NCI-H1694 treated with DMSO at 0.1 percent for 48 hours (cell line): Measurements from ENCODE around the gene TRMT10C.
A peak's percentile ranks its signal among the peaks of the same experiment; 100 is the strongest.
"Not testable (repeated sequence)": the region's sequence is repeated elsewhere in the genome, so short reads cannot be mapped to it uniquely, and the experiment has no call there.

Experiments
- DNase-seq: peaks from one replicate; lab custom pipeline; 2025; lab: John Stamatoyannopoulos, UW

TRMT10C gene

DNA sequence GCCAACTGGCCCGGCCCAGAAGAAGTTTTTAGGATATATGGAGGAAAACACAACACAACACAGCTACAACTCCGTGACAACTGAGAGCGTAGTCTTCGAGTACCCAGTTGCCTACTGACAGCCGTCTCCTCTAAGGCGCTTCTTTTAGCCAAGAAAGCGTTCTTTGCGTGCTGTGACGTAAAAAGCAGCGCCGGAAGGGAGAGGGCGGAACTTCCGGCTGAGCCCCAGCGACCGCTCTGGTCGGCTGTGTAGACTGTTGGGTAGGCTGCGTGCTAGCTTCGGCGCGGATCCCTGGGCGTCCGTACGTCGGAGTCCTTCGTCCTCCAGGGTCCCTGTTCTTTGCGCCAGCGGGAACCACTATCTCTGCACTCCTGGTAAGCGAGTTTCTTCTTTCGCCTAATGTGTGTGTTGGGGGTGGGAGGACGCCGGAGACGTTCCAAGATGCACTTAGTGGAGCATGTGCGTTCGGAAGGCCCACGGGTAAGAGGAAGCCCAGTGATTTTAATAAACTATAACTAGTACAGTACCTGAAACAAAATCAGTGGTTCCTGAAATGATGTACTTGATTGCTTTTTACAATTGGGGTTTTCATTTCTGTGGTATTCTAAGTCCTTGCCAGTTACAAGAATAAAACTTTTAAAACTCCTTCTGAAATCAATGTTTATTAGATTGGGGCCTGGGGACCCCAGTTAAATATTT, at the start of gene TRMT10C:
TSS of gene TRMT10C (plus strand) at position 239 of the 699 bp plus-strand sequence. CDS start 2,914 bp downstream, outside the sequence.
- peak; percentile 82 for DNase-seq

DNA sequence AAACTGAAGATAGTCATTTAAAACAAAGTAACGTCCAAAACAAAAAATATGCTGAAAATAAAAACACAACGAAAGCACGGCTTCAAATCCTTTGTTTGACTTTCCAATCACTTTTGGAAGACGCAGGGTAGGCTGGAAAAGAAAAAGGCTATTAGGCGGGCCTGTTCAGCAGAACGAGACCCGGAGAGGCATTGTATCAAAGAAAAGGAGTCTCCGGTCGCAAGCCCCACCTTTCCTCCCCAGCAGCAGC, 49.3 kb upstream of the TRMT10C start:
- DNase-seq = no peak

DNA sequence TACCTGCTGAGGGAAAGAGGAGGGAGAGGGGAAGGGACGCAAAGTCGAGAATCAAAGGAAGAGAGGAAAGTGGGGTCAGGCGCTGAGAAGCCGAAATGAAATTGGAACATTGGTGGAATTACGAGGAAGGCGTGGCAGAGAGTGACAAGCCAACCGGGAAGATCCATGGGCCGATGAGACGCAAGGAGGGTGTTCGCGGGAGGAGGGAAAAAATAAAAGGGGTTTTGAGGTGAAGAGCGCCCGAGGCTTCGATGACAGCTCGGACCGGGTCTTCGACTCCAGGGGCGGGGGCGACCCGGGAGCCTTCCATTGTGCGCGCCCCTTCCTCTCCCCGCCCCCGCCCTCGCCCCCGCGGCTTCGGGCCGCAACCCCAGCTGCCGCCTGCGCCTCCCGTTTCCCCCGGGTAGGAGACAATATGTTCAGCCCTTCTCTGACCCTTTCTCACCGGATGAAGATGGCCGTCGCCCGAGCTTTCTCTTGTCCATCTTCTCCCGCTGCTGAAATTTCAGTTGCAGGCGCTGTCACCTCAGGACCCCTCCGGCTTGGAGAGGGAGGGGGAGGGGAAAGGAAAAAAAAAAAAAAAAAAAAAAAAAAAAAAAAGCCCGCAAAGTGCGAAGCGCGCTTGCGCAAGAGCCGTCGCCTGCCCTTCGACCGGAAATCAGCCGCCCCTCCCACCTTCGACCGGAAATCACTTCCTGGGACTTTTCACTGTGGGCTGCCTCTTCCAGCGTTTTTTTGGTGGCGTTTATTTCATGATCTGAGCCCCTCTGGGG, 48.8 kb upstream of the TRMT10C start, which contains the start of gene SENP7:
TSS of gene SENP7 (minus strand) at position 567 of the 773 bp plus-strand sequence. CDS start at position 485, 82 bp downstream.
- DNase-seq = peak; percentile 78

DNA sequence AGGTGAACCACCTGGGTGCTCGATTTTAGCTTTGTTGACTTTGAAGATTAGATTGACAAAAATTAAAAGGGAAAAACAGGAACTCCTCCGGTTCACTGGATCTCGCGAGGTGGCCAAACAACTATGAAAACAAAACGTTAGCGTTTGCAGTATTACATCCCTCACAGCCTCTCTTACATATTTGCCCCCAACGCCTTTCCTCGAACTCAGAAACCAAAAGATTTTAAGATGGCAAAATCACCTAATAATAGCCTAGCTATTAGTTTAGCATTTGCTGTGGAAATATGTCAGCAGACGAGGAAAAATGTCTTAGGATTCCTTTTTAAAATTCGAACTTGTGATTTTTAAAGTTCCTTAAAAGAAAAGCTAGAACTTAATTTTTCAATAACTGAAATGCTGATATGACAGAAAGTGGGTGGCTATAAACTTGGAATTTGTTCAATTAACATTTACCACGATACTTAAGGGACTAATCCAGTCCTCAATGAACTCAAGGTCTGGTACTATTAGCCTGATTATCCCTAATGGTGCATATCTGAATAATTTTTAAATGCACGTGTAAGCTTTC, 48.2 kb upstream of the TRMT10C start:
- DNase-seq = peak; percentile 78

DNA sequence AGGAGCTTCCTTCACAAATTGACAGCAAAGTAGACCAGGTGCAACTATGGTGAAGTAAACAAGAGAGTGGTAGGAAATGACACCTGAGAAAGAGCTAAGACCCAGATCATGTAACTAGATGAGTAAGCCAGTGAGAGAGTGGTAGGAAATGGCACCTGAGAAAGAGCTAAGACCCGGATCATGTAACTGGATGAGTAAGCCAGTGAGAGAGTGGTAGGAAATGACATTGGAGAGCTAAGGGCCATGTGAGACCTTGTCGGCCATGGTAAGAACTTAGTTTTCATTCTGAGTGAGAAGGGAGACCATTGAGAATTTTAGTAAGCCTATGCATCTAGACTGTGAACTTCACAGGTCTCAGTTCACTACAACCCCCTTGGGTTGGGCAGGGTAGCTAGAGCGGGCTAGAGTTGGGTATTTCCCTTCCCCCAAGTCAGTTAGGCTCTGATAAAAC, 43.2 kb upstream of the TRMT10C start:
- DNase-seq = no peak

DNA sequence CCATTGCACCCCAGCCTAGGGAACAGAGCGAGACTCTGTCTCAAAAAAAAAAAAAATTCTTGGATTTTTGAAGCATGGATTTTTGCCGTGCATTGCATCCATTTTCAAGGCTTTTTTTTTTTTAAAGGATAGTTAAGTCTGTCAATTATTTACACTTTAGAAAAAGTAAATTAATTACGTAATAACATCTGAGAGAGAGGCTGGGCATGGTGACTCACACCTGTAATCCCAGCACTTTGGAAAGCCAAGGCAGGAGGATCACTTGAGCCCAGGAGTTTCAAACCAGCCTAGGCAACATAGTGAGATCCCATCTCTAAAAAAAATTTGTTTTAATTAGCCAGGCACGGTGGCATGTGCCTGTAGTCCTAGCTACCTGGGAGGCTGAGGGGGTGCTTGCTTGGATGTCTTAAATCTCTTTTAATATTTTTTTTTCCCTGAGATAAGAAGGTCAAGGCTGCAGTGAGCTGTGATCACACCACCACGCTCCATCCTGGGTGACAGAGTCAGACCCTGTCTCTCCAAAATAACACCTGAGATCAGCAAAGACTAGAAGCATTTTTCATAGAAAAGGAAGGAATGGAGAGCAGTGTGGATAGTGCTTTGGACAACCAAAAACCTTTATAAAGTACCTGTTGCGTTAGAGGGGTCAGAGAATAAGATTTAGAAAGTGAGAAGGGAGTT, 41.8 kb upstream of the TRMT10C start:
- DNase-seq = no peak

DNA sequence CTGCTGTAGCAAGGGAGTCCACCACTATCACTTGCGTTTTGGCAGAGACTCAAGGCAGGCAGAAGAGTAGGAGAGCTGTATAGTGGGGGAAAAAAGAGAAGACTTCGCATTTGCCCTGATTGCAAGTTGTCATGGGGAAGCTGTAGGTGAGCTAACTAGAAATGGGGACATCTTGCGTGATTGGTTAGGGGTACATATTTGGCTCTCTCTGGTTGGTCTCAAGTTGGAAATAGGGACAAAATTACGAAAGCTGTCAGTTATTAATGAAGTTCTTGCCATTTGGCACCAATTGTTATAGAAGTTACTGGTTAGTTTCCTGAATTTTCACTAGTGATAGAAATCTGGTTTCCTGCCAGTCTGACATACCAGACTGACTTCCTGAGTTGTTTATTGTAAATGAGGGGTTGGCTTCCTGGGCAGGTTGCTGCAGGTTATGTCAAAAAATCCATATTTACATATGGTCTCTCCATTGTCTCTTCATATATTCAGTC, 40.4 kb upstream of the TRMT10C start:
- DNase-seq = no peak

DNA sequence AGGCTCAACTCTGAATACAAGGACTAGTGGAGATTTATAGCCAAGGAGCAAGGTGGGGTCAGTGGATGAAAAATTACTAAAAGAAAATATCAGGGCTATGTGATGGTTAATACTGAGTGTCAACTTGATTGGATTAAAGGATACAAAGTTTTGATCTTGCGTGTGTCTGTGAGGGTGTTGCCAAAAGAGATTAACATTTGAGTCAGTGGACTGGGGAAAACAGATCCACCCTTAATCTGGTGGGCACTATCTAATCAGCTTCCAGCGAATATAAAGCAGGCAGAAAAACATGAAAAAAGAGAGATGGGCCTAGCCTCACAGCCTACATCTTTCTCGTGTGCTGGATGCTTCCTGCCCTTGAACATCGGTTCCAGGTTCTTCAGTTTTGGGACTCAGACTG, 34.2 kb upstream of the TRMT10C start:
- no peak for DNase-seq

DNA sequence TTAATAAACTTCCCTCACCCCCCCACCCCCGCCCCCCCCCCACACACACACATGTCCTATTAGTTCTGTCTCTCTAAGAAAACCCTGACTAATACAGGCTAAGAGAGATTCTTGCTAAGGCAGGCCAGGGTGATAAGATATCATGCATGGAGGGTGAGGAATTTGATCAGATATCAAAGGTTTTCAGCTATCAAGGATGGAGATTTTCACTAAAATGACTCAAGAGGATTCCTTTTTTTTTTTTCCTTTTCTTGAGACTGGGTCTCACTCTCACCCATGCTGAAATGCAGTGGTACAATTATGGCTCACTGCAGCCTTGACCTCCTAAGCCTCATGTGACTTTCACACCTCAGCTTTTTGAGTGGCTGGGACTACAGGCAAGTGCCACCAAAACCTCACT, 33.8 kb upstream of the TRMT10C start:
- DNase-seq = no peak

DNA sequence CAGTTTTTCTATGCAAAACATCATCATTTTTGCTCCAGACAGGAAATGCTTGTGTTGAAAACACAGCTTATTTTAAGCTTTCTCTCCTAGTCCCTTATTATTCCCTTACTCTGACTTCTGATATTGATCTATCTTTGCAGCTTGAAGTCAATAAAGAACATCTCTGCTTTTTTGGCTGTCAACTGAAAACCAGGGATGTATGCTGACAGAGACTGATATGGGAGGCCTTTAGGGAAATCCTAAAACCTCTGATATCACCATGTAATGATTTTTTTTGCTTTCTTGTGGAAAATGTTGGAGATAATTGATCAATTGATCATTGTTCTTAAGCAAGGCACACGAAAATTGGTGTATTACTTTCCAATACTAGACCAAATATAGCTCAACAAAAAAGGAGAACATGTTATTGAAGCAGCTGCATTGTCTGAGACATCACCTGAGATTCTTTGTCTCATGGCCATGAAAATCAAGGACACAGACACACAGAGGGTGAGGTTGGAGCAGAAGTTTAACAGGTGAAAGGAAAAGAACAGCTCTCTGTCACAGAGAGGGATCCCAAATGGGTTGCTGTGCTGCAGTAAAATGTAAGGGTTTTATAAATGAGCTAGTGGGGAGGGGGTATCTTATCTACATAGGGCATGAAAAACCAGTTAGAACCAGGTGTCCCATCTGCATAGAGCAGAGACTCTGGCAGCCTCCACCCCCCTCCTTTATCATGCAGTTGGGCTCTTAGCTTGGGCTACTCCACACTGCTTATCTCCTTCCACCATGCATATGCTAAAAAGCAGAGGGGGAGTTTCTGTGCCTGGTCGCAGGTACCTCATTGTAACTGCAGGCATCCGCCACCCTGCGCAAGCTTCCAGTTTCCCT, 31.6 kb upstream of the TRMT10C start:
- DNase-seq = no peak

DNA sequence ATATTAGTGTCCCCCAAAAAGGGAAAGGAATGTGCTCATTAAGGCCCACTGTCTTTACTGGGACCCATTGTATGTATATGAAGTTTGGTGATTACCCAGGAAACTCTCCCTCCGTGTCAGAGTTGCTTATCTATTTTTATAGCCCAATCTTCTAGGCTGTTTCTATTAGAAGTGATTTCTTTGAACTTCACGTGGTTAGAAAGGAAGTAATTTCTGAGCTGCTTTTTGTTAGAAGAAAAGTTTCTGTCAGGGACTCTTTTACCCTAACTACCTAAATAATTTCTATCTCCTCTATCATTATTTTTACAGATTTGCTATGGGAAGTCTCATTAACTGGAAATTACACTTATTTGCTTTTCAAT, 31.0 kb upstream of the TRMT10C start:
- DNase-seq = no peak

DNA sequence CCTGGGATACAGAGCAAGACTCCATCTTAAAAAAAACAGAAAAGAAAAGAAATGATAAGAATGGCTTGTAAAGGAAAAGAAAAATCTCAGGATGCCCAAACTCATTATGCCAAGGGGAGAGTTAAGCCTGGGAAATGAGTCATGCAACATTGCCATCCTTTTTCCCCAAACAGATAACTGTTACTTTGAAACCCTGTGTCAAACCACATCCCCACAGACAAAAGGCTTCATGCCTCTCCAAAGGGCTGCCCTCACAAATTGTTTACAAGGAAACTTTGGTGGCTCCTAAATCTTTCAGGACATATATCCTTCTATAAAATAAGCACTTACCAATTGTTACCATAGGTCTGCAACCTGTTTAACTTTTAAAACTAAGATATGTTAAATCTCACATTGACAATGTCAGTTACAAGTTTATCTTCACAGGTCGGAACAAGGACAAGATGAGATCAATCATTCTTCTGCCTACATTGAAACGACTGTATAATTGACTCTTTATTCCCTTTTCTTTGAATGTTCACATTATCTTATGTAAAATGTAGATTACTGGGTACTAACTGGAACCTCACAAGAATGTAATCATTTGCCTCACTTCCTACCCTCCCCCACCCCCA, 30.1 kb upstream of the TRMT10C start:
- DNase-seq = no peak

DNA sequence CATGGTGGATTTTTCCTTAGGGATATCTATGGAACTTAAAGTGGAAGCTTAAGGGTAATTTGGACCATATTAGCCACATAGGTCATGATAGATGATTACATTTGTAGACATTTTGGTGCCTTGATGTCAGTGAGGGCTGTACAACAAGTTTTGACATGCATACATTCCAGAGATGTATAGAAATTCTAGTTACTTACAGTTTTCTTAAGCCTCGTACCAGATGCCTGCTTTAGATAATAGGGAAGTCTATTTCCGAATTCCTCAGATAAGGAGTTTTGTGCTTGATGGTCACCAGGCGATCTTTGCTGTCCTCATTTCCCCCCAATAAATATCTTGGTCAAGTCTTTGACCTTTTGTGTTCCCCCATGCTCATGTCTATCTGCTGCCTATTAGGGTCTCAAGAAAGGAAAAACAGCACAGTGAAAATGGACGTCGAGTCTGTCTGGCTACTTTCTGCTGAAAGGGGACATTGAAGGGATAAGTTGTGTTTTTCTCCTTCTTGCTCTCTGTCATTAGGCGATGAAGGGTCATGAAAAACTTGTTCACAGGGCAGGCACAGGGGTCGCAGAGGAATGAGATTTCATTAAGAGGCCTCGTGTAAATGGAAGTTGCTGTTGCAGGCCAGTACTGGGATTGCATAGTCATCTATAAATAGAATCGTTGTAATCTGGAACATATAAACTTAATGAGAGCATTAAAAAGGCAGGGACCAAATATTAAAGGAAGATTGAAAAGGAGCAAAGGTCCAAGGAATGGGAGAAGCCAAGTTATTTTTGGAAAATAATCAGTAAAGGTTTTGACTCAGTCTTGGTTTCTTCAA, 28.7 kb upstream of the TRMT10C start:
- DNase-seq = no peak

DNA sequence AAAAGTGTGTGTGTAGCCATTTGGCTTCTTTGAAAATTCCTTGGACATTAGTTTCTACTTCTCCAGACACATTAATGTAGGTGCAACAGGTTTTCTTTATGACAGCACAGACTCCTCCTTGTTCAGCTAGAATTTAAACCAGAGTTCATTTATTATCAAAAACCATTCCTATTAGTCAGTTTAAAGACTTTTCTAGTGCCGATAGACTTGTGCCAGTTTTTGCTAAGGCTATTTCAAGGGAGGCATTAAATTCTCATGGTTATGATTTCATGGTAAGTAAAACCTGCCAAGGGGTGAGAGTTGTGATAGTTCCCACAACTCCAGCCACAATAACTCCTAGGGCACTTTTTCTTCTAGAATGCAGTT, 28.1 kb upstream of the TRMT10C start:
- DNase-seq = no peak

DNA sequence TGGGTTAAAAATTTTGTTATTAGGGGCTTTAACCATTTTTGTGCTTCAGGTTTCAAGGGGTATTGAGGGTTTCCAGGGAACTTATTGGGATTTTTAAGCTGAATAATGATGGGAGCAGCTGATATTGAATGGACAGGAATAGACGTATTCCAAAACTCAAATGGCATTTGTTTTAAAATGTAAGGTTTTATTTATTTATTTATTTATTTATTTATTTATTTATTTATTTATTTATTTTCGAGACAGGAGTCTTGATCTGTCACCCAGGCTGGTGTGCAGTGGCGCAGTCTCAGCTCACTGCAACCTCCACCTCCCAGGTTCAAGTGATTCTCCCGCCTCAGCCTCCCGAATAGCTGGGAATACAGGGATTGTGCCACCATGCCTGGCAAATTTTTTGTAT, 26.4 kb upstream of the TRMT10C start:
- no peak for DNase-seq

DNA sequence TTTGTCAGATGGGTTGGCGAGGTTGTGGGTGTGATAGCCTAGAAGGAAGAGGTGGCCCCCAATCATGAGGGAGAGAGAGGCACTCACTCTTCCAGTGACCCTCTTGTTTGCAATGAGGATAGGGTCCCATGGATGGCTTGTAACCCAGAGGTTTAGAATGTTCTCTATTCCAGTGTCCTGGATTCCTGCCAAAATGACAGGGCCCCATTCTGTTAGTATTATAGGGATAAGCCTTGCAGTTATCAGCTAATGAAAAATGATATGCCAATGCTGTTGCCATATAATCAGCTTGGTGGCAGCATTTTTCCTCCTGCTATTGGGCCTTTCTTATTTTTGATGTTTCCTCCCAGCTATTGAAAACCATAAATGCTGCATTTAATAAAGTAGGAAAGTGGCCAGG, 25.4 kb upstream of the TRMT10C start:
- DNase-seq = no peak

DNA sequence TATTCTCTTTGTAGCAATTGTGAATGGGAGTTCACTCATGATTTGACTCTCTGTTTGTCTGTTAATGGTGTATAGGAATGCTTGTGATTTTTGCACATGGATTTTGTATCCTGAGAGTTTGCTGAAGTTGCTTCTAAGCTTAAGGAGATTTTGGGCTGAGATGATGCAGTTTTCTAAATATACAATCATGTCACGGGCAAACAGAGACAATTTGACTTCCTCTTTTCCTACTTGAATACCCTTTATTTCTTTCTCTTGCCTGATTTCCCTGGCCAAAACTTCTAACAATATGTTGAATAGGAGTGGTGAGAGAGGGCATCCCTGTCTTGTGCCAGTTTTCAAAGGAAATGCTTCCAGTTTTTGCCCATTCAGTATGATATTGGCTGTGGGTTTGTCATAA, 24.7 kb upstream of the TRMT10C start:
- DNase-seq = not testable (repeated sequence)

DNA sequence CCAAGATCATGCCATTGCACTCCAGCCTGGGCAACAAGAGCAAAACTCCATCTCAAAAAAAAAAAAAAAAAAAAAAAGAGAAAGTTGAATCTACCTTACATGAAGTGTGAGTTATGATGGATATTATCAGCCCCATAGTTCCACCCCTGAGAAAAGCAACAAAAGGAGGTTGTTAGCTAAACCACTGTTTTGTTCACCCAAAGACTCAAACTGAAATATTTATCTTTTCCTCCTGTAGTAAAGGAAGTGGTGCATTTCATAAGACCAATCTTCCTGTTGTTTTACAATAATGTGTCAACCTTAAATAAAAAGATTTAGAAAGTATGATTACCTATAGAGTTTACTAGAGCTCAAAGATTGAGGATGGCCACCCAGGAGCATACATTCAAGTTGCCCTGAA, 18.7 kb upstream of the TRMT10C start:
- no peak for DNase-seq

DNA sequence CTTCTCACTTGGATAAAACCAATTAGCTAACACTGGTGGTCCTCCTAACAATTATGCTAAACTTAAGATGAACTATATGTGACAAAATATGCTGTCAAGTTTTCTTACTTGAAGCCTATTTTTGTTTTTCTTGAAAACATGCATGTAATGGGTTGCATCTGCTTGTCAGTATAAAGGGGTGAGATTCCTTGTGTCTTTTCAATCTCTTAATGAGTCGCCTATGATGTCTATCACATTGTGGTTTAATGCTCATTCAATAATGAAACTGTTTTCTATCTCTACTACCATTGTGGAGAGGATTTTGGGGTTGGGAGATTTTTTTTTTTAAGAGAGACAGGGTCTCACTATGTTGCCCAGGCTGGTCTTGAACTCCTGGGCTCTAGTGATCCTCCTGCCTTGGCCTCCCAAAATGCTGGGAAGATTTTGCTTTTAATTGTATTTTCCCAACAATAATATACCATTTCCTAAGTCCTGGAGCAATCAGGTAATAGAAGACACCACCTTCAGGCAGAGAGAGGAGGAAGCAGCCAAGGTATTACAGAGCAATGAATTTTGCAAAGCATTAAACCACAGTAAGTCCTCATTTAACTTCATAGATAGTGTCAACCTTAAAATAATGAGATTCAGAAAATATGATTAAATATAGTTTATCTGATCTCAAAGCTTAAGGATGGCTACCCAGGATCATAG, 17.4 kb upstream of the TRMT10C start:
- no peak for DNase-seq
